ENCODE results near the gene COPS6. TPM values are rescaled to one million over a fixed set of nuclear protein-coding genes. Genes with fewer than 3 reads are reported as not detected.

Gene COPS6
- total and polyA plus RNA-seq, 2 of the 4 experiments (the other 2 are of a cell fraction): 185 to 325 TPM

DNA sequence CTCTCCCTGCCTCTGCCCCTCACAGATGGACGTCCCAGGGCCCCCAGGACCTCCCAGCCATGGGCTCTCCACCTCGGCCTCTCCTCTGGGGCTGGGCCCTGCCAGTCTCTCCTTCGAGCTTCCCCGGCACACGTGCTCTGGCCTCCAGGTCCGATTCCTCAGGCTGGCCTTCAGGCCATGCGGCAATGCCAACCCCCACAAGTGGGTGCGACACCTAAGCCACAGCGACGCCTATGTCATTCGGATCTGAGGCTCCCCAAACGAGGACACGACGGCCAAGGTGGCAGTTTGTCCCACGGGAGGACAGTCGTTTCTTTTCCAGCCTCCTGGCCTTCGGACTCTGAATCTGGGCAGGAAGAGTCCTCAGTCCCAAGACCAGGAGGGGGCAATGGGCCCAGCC is 17.9 kb downstream of the COPS6 start:
- H4K91ac ChIP-seq (ENCODE audit: insufficient read depth, low read depth, low read length): no peak overlapping the region
- in situ Hi-C loops (cut with MboI; ENCODE audit: low sequenced_read_pairs): no loop called here
- H2AK5ac ChIP-seq (ENCODE audit: low read depth, low read length): no peak overlapping the region
- H4K20me1 ChIP-seq (ENCODE audit: insufficient read depth, low read length): peaks cover 3% of the 10 kb centered on the region; the same call in 1 of the 2 replicates
- H3K9me1 ChIP-seq (ENCODE audit: insufficient read depth, low read length): peaks cover 5% of the 10 kb centered on the region; the same call in 1 of the 2 replicates
- no peak overlapping the region for H2AK9ac ChIP-seq (replicated peaks; ENCODE audit: low read depth, low read length, poor library complexity)
- no peak overlapping the region for H2BK5ac ChIP-seq (ENCODE audit: low read depth, low read length, poor library complexity, severe bottlenecking)
- H3K56ac ChIP-seq (ENCODE audit: extremely low read depth, insufficient read depth, low read length): no peak overlapping the region
- no peak overlapping the region for H2BK120ac ChIP-seq (ENCODE audit: low read depth, low read length)
- TF ChIP-seq BHLHE40 (IDR thresholded peaks at IDR 0.05; ENCODE audit: low read depth, low read length): no peak
- TF ChIP-seq MAZ (IDR thresholded peaks at IDR 0.05; ENCODE audit: borderline replicate concordance, low read depth, low read length): no peak
- no peak for TF ChIP-seq MXI1 (IDR thresholded peaks at IDR 0.05; ENCODE audit: borderline replicate concordance, low read depth, low read length)
- TF ChIP-seq FOS (IDR thresholded peaks at IDR 0.05; ENCODE audit: low read depth, low read length): no peak
- no peak for TF ChIP-seq SMC3 (IDR thresholded peaks at IDR 0.05; ENCODE audit: low read depth, low read length)
- TF ChIP-seq, protein P1, sequence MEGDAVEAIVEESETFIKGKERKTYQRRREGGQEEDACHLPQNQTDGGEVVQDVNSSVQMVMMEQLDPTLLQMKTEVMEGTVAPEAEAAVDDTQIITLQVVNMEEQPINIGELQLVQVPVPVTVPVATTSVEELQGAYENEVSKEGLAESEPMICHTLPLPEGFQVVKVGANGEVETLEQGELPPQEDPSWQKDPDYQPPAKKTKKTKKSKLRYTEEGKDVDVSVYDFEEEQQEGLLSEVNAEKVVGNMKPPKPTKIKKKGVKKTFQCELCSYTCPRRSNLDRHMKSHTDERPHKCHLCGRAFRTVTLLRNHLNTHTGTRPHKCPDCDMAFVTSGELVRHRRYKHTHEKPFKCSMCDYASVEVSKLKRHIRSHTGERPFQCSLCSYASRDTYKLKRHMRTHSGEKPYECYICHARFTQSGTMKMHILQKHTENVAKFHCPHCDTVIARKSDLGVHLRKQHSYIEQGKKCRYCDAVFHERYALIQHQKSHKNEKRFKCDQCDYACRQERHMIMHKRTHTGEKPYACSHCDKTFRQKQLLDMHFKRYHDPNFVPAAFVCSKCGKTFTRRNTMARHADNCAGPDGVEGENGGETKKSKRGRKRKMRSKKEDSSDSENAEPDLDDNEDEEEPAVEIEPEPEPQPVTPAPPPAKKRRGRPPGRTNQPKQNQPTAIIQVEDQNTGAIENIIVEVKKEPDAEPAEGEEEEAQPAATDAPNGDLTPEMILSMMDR (conservative IDR thresholded peaks at IDR 0.05; ENCODE audit: low read depth, low read length): no peak
- no peak for TF ChIP-seq RCOR1 (IDR thresholded peaks at IDR 0.05; ENCODE audit: insufficient replicate concordance, low read length)
- TF ChIP-seq CHD1 (IDR thresholded peaks at IDR 0.05; ENCODE audit: low read depth, low read length): no peak
- no peak for TF ChIP-seq NFE2L2 (IDR thresholded peaks at IDR 0.05; ENCODE audit: low read depth, low read length)
- TF ChIP-seq CEBPB (IDR thresholded peaks at IDR 0.05; ENCODE audit: low read depth, low read length): no peak
- no peak for TF ChIP-seq RFX5 (IDR thresholded peaks at IDR 0.05; ENCODE audit: low read depth, low read length)
- H2BK15ac ChIP-seq (ENCODE audit: low read depth, low read length): no peak overlapping the region
- no peaks in the 10 kb centered on the region for H3K27me3 ChIP-seq (ENCODE audit: control insufficient read depth, insufficient read depth, low read length)
- peaks cover 8% of the 10 kb centered on the region for H3K4me1 ChIP-seq (ENCODE audit: control insufficient read depth, insufficient read depth, low read length)
- no peak overlapping the region for H4K5ac ChIP-seq (ENCODE audit: low read depth, low read length)
- no peaks in the 10 kb centered on the region for H3K9me3 ChIP-seq (ENCODE audit: control insufficient read depth, insufficient read depth, low read length)
- intact Hi-C loops (cut with micrococcal nuclease): no loop called here
- peaks cover 58% of the 10 kb centered on the region for H3K36me3 ChIP-seq (ENCODE audit: control insufficient read depth, insufficient read depth, low read length)
- dilution Hi-C loops (cut with HindIII; ENCODE audit: low sequenced_read_pairs, unreplicated experiment): no loop called here
- peaks cover 6 to 19% of the 10 kb centered on the region in 2 experiments for H3K79me1 ChIP-seq (ENCODE audit: low read depth in 1 of 2, low read length in 2 of 2)
- no peak overlapping the region for H2AFZ ChIP-seq (replicated peaks; ENCODE audit: low read length, poor library complexity)
- no peak overlapping the region for H3K27ac ChIP-seq (ENCODE audit: insufficient read depth, low read length)
- no peak for DNase-seq
- H2BK20ac ChIP-seq (ENCODE audit: low read depth, low read length): no peak overlapping the region
- no peak for ATAC-seq (ENCODE audit: low read depth)
- H3K4me2 ChIP-seq (ENCODE audit: low read depth, low read length): no peak overlapping the region
- no peak overlapping the region for H3K14ac ChIP-seq (replicated peaks; ENCODE audit: low read depth, low read length)
- POLR2A ChIA-PET (ENCODE audit: unreplicated experiment): no interaction called here
- no peak overlapping the region for H3K4ac ChIP-seq (ENCODE audit: low read depth, low read length)
- no peak overlapping the region for H3K18ac ChIP-seq (ENCODE audit: low read depth, low read length)
- 90% methylated on average over 4 of the region's 17 CpGs; no CpG with 5 or more reads in 1 of the 2 experiments for WGBS, 2 experiments (ENCODE audit: extremely low coverage in 2 of 2, insufficient read length in 1 of 2)
- no peak overlapping the region for H3K4me3 ChIP-seq (ENCODE audit: insufficient read depth, low read depth, low read length)
- H4K8ac ChIP-seq (ENCODE audit: low read depth in 2 of 2, low read length in 2 of 2): no peak overlapping the region
- CTCF ChIA-PET: no interaction called here
- BruUV-seq (replicated peaks): no TSS peak
- H3K23ac ChIP-seq (ENCODE audit: low read depth, low read length): no peak overlapping the region
- H3K9ac ChIP-seq (ENCODE audit: low read depth, low read length): no peak overlapping the region
